Fibroblast of mammary gland (primary cell): ENCODE data around the gene RAI14.

Experiments
- DNase-seq: peaks from one replicate; pipeline ENCODE4 v3.0.0-alpha.2; 2010; ENCODE audit warnings: low read depth
- H3K4me3 ChIP-seq: 2 replicates; pipeline ENCODE4 v1.5.1; 2011; ENCODE audit warnings: low read depth, mild to moderate bottlenecking, low read length, moderate library complexity; ENCODE audit not compliant: control insufficient read depth
- TF ChIP-seq, protein P1 (sequence below): conservative IDR thresholded peaks from 2 replicates; pipeline ENCODE4 v1.5.1; 2011; ENCODE audit warnings: low read depth, low read length, inconsistent platforms; ENCODE audit not compliant: control insufficient read depth, insufficient read depth

The RAI14 gene

DNA sequence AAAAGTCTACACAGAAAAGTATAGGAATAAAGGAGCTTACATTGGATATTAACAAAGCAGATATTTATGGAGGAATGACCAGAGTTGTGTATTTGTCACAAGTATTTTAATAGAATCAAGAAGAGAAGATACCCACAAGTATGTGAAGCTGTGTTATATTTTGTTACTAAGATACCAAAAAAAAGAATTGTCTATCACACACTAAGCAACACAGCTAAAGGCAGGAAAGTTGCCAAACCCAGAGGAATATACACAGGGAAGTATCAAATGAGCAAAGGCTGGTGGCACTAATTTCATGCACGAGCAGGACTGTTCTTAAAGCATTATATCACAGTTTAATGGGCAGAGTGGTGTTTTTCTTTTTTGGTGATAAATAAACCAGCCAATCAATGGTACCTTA, 30.9 kb upstream of the RAI14 start:
- no peak overlapping the region for H3K4me3 ChIP-seq
- no peak for DNase-seq
- TF ChIP-seq, protein P1, sequence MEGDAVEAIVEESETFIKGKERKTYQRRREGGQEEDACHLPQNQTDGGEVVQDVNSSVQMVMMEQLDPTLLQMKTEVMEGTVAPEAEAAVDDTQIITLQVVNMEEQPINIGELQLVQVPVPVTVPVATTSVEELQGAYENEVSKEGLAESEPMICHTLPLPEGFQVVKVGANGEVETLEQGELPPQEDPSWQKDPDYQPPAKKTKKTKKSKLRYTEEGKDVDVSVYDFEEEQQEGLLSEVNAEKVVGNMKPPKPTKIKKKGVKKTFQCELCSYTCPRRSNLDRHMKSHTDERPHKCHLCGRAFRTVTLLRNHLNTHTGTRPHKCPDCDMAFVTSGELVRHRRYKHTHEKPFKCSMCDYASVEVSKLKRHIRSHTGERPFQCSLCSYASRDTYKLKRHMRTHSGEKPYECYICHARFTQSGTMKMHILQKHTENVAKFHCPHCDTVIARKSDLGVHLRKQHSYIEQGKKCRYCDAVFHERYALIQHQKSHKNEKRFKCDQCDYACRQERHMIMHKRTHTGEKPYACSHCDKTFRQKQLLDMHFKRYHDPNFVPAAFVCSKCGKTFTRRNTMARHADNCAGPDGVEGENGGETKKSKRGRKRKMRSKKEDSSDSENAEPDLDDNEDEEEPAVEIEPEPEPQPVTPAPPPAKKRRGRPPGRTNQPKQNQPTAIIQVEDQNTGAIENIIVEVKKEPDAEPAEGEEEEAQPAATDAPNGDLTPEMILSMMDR, result no peak

DNA sequence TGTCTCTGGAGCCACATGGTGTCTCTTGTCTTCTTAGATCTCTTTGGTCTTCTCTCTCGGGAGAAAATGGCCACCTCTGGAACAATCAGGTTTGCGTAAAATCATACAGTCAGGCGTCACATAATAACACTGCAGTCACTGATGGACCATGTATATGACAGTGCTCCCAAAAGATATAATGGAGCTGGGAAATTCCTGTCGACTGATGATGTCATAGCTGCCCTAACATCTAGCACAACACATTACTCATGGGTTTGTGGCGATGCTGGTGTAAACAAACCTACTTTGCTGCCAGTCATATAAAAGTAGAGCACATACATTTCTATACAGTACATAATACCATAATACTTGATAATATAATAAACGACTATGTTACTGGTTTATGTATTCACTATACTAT, 30.1 kb upstream of the RAI14 start:
- H3K4me3 ChIP-seq, result no peak overlapping the region
- TF ChIP-seq, protein P1, result no peak
- DNase-seq, result peak; percentile 84

DNA sequence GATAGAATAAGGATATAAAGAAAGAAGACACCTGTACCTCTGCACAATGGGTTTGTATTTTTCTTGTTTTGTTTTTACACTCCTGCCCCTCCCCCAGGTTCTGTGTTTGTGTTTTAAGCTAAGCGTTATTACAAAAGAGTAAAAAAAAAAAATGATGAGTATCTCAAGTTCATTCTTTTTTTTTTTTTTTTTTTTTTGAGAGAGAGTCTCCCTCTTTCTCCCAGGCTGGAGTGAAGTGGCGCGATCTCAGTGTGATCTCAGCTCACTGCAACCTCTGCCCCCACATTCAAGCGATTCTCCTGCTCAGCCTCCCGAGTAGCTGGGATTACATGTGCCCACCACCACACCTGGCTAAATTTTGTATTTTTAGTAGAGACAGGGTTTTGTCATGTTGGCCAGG, 29.4 kb upstream of the RAI14 start:
- no peak overlapping the region for H3K4me3 ChIP-seq
- TF ChIP-seq, protein P1, result no peak
- DNase-seq, result no peak

DNA sequence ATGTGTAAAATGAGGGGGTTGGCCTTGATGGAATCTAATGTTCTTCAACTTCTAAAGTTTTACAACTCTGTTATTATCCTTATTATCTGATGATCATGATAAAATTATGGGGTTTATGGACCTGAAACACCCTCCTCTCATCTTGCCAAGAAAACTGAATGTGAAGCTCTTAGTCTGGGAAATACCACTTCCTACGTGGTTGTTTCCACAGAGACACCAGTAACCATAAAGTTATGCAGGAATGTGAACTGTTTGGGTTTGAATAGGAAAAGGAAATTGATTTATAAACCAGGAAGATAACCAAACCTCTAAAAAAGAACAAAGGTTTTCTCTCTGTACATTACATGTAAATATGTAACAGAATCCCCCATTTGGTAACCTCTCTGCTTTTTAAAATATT, 28.3 kb upstream of the RAI14 start:
- TF ChIP-seq, protein P1, result no peak
- no peak overlapping the region for H3K4me3 ChIP-seq
- DNase-seq, result peak; percentile 63

DNA sequence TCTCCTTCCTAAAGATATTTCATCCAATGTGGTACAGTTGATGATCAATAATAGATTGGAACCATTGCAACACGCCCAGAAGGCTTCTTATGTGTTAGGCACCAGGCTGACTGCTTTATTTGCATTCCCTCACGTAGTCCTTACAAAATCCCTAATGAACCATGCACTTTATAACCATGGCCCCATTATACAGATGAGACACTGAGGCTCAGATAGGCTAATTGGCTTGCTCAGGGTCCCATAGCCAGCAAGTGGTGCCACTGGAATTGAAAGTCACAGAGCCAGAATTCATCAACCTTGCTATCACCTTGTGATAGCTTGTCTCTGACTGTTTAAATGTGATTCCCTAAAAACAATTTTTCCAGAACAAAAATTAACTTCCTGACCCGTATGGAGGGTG, 27.8 kb upstream of the RAI14 start:
- DNase-seq, result no peak
- H3K4me3 ChIP-seq, result no peak overlapping the region
- TF ChIP-seq, protein P1, result no peak

DNA sequence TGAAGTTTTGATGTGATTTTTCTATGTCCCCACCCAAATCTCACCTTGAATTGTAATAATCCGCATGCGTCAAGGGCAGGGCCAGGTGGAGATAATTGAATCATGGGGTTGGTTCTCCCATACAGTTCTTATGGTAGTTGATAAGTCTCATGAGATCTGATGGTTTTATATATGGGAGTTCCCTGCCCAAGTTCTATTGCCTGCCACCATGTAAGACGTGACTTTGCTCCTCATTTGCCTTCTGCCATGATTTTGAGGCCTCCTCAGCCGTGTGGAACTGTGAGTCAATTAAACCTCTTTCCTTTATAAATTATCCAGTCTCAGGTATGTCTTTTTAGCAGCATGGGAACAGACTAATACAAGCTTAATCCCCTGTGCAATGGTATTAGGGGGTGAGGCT, 25.5 kb upstream of the RAI14 start:
- no peak for DNase-seq
- TF ChIP-seq, protein P1, result no peak
- no peak overlapping the region for H3K4me3 ChIP-seq

DNA sequence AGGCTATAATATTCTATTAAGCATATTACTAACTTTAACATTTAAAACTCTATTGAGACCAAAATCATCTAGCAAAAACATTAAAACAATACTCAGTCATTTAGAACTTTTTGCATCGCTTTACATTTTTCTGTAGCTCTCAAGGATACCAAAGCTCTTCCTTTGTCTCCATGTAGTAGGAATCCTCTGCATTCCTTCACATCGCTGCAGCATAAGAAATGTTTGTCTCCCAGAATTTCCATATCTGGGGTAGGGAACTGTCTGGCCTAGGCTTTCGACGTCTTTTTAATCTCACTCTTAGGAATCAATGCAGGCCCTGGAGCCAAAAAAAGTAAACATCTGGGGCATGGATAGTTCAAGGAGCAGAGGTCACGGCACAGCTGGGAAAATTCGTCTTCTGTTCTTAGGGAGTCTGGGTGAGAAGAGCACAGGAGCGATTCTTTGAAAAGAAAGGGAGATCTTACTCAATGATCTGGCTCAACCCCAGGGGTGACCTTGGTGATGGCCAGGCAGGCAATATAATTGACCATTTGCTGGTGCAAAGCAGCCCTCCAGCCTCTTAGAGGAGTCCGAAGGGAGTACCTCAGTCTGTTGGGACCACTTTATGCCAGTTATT, 23.2 kb upstream of the RAI14 start:
- DNase-seq, result no peak
- TF ChIP-seq, protein P1, result no peak
- H3K4me3 ChIP-seq, result no peak overlapping the region
